Heart left ventricle (tissue), 13 donors: ENCODE results near the gene LRRC8E.

Source experiments
- CTCF ChIP-seq, 12 donors: fragments of 200-600 bp; sonication (generic) in 4 of 12; IDR thresholded peaks; one replicate each; pipeline versions ENCODE4 v1.5.0 to v1.8.0; 2018 to 2022; ENCODE audit warnings: antibody characterized with exemption in 12 of 12, mild to moderate bottlenecking in 5 of 12
- POLR2A ChIP-seq, 2 donors: fragments of 450-650 bp; IDR thresholded peaks; one replicate each; pipeline ENCODE4 v1.6.1; 2017; ENCODE audit warnings: antibody characterized with exemption in 2 of 2, mild to moderate bottlenecking in 2 of 2, moderate library complexity in 2 of 2
- donor health status: ischemic (EF 13 %, LVEDD 7.1; RV severe dilation, severe dysfunction).
- donor health status: DM: no; HTN: yes; CAD: no.
- donor health status: DM: no; HTN: no; CAD: no.
- donor health status: ischemic (EF 25% LVEDD 6.9; RV normal size, moderate dysfunction).
- donor health status: ischemic (EF 25% LVEDD 5.7; RV mildly dilated, moderate dysfunction).
- donor health status: ischemic (EF 35%, LVEDD 5.7; RV mildly dilated, moderate dysfunction).
- donor health status: nonischemic (EF 11% LVEDD 7.7; RV severe dilation, severe dysfunction).
- donor health status: DM: yes; HTN: yes; CAD: no.
- donor health status: PGD.
- donor health status: ischemic (EF 29% LVEDD 5.4; RV normal size, mild dysfunction).
- donor health status: nonischemic (EF 23%, LVEDD 6.1; RV moderate dilation, normal function).

GRCh38 chr19:7869453-7869909 lies 18.8 kb upstream of the LRRC8E start:
- TF ChIP-seq CTCF (IDR thresholded peaks at IDR 0.05) = peak in 8 of 12 donors; percentile 2 to 49 (median 32)
- no peak for TF ChIP-seq POLR2A (IDR thresholded peaks at IDR 0.05)
